H1 (cell line): ENCODE results near the gene NBPF4. TPM values are rescaled to one million over a fixed set of nuclear protein-coding genes. Genes with fewer than 3 reads are reported as not detected.

Experiments used
- CTCF ChIA-PET: fragments of 300-600 bp; sonication (Branson Sonifier 250); formaldehyde crosslinking; loops from one replicate; lab custom pipeline; 2021; ENCODE audit not compliant: partially characterized antibody; lab: Charles Lee
- POLR2A ChIA-PET: fragments of 300-600 bp; sonication (Branson Sonifier 250); formaldehyde crosslinking; loops from one replicate; lab custom pipeline; 2021; ENCODE audit warnings: inconsistent platforms; ENCODE audit not compliant: partially characterized antibody; lab: Charles Lee
- DNase-seq, 2 experiments: peaks; one replicate each; pipeline versions ENCODE4 v3.0.0 to v3.0.0-alpha.2; 2010 to 2022; ENCODE audit warnings: low spot score in 2 of 2, low read depth in 1 of 2, mixed read lengths in 1 of 2
- FAIRE-seq: peaks from 2 replicates; lab custom pipeline; 2011; peaks lifted over from hg19 to GRCh38; lab: Jason Lieb, UNC
- H2AFZ ChIP-seq: 2 replicates; pipeline ENCODE4 v1.8.1; 2012; ENCODE audit warnings: low read length, inconsistent platforms
- H2AK5ac ChIP-seq: 2 replicates; pipeline ENCODE4 v1.6.1; 2013; ENCODE audit warnings: low read depth, low read length
- H2BK120ac ChIP-seq: replicated peaks from 2 replicates; pipeline ENCODE3; 2013; ENCODE audit warnings: low read depth, low read length, inconsistent platforms
- H2BK12ac ChIP-seq: 2 replicates; pipeline ENCODE4 v1.6.1; 2013; ENCODE audit warnings: low read depth, low read length
- H2BK15ac ChIP-seq: 2 replicates; pipeline ENCODE4 v1.6.1; 2013; ENCODE audit warnings: low read length
- H2BK20ac ChIP-seq: 2 replicates; pipeline ENCODE4 v1.6.1; 2013; ENCODE audit warnings: low read length
- H2BK5ac ChIP-seq: 2 replicates; pipeline ENCODE4 v1.6.1; 2013; ENCODE audit warnings: low read depth, low read length
- H3K14ac ChIP-seq: 2 replicates; pipeline ENCODE4 v1.6.1; 2013; ENCODE audit warnings: inconsistent platforms; ENCODE audit not compliant: insufficient read length
- H3K18ac ChIP-seq: 2 replicates; pipeline ENCODE4 v1.6.1; 2013; ENCODE audit warnings: low read length; ENCODE audit errors: extremely low read depth
- H3K23ac ChIP-seq: 2 replicates; pipeline ENCODE4 v1.6.1; 2013; ENCODE audit warnings: inconsistent platforms; ENCODE audit not compliant: insufficient read length
- H3K23me2 ChIP-seq: 2 replicates; pipeline ENCODE4 v1.6.1; 2013; ENCODE audit warnings: low read depth, low read length
- H3K27ac ChIP-seq: 2 replicates; pipeline ENCODE4 v1.6.1; 2011; ENCODE audit warnings: low read depth, low read length, inconsistent platforms
- H3K27me3 ChIP-seq, 4 experiments: replicated peaks in 1 of 4; 1 replicate in 1 of 4; 2 replicates in 3 of 4; pipeline versions ENCODE4 v1.6.1 to v1.8.1; 2011 to 2013; ENCODE audit warnings: low read length in 3 of 4, mild to moderate bottlenecking in 3 of 4, inconsistent platforms in 2 of 4, mixed read lengths in 2 of 4, moderate library complexity in 1 of 4; ENCODE audit not compliant: control insufficient read depth in 3 of 4, insufficient read depth in 3 of 4; ENCODE audit errors: extremely low read depth in 1 of 4
- H3K36me3 ChIP-seq, 4 experiments: 2 replicates each; pipeline versions ENCODE4 v1.6.1 to v1.8.1; 2011 to 2013; ENCODE audit warnings: mild to moderate bottlenecking in 4 of 4, low read length in 3 of 4, moderate library complexity in 2 of 4, control low read depth in 1 of 4, inconsistent platforms in 1 of 4; ENCODE audit not compliant: insufficient read depth in 4 of 4, control insufficient read depth in 2 of 4
- H3K4ac ChIP-seq: replicated peaks from 2 replicates; pipeline ENCODE3; 2013; ENCODE audit warnings: low read length, low read depth, mixed read lengths, inconsistent platforms; ENCODE audit not compliant: insufficient read length
- H3K4me1 ChIP-seq, 4 experiments: replicated peaks in 1 of 4; 1 replicate in 1 of 4; 2 replicates in 3 of 4; pipeline versions ENCODE4 v1.6.1 to v1.8.1; 2011 to 2013; ENCODE audit warnings: low read length in 3 of 4, inconsistent platforms in 2 of 4, mixed read lengths in 1 of 4; ENCODE audit not compliant: insufficient read depth in 4 of 4, control insufficient read depth in 3 of 4
- H3K4me2 ChIP-seq, 2 experiments: 2 replicates each; pipeline versions ENCODE4 v1.6.1 to v1.8.1; 2011 to 2013; ENCODE audit warnings: low read depth in 2 of 2, low read length in 2 of 2, control low read depth in 1 of 2, inconsistent platforms in 1 of 2, mild to moderate bottlenecking in 1 of 2; ENCODE audit not compliant: insufficient read depth in 1 of 2
- H3K4me3 ChIP-seq, 4 experiments: fragments of 200-600, 300-600 bp in 1 of 4; sonication (generic), shearing (Covaris generic), sonication (Bioruptor Twin) in 1 of 4; 2 replicates each; pipeline versions ENCODE4 v1.5.1 to v1.8.1; 2011 to 2016; ENCODE audit warnings: low read length in 4 of 4, low read depth in 3 of 4, control low read depth in 2 of 4, inconsistent platforms in 2 of 4, mild to moderate bottlenecking in 2 of 4, mixed read lengths in 1 of 4, moderate library complexity in 1 of 4; ENCODE audit not compliant: insufficient read depth in 2 of 4; ENCODE audit errors: extremely low read depth in 1 of 4
- H3K56ac ChIP-seq: replicated peaks from 2 replicates; pipeline ENCODE3; 2013; ENCODE audit warnings: low read depth, mild to moderate bottlenecking, mixed read lengths, low read length, inconsistent platforms; ENCODE audit not compliant: insufficient read length
- H3K79me1 ChIP-seq: 2 replicates; pipeline ENCODE4 v1.6.1; 2013; ENCODE audit warnings: low read depth, low read length, control low read depth
- H3K79me2 ChIP-seq, 2 experiments: 2 replicates each; pipeline versions ENCODE4 v1.6.1 to v1.8.1; 2012 to 2013; ENCODE audit warnings: low read length in 2 of 2, mild to moderate bottlenecking in 2 of 2, inconsistent platforms in 1 of 2; ENCODE audit not compliant: insufficient read depth in 2 of 2, control insufficient read depth in 1 of 2
- H3K9ac ChIP-seq, 4 experiments: replicated peaks in 1 of 4; 1 replicate in 1 of 4; 2 replicates in 3 of 4; pipeline versions ENCODE4 v1.6.1 to v1.8.1; 2011 to 2013; ENCODE audit warnings: low read depth in 3 of 4, low read length in 3 of 4, control low read depth in 2 of 4, mild to moderate bottlenecking in 2 of 4, moderate library complexity in 2 of 4, inconsistent platforms in 1 of 4; ENCODE audit errors: extremely low read depth in 1 of 4
- H3K9me3 ChIP-seq, 2 experiments: 2 replicates each; pipeline versions ENCODE4 v1.6.1 to v1.8.1; 2012 to 2013; ENCODE audit warnings: mild to moderate bottlenecking in 2 of 2, moderate library complexity in 2 of 2, control low read depth in 1 of 2, inconsistent platforms in 1 of 2, low read depth in 1 of 2, low read length in 1 of 2, mixed read lengths in 1 of 2; ENCODE audit not compliant: insufficient read depth in 2 of 2
- H4K20me1 ChIP-seq, 2 experiments: replicated peaks in 1 of 2; 2 replicates each; pipeline versions ENCODE3 to v1.8.1; 2011 to 2013; ENCODE audit warnings: inconsistent platforms in 2 of 2, low read length in 2 of 2, mild to moderate bottlenecking in 1 of 2; ENCODE audit not compliant: insufficient read depth in 2 of 2, control insufficient read depth in 1 of 2
- H4K5ac ChIP-seq: 2 replicates; pipeline ENCODE4 v1.6.1; 2013; ENCODE audit warnings: low read length, low read depth, mixed read lengths, inconsistent platforms; ENCODE audit not compliant: insufficient read length
- H4K8ac ChIP-seq: 2 replicates; pipeline ENCODE4 v1.8.0; 2013; ENCODE audit warnings: mild to moderate bottlenecking, moderate library complexity, low read length, inconsistent platforms; ENCODE audit not compliant: insufficient read depth; ENCODE audit errors: extremely low read depth
- H4K91ac ChIP-seq: replicated peaks from 2 replicates; pipeline ENCODE3; 2013; ENCODE audit warnings: low read length, mixed read lengths, inconsistent platforms; ENCODE audit not compliant: insufficient read length
- CBX5 ChIP-seq: fragments of 300-800, 300-1000 bp; sonication (generic); IDR thresholded peaks from 2 replicates; pipeline ENCODE4 v1.7.1; 2016; ENCODE audit warnings: antibody characterized with exemption, low read length, low read depth
- CTCF ChIP-seq, 3 experiments: IDR thresholded peaks; 1 replicate in 2 of 3; 2 replicates in 1 of 3; pipeline versions ENCODE4 v1.5.1 to v1.6.1; 2011; ENCODE audit warnings: low read length in 3 of 3, mild to moderate bottlenecking in 3 of 3, inconsistent platforms in 2 of 3, low read depth in 1 of 3, moderate library complexity in 1 of 3; ENCODE audit not compliant: insufficient read depth in 1 of 3; ENCODE audit errors: control extremely low read depth in 1 of 3
- EP300 ChIP-seq, 2 experiments: IDR thresholded peaks; 1 replicate in 1 of 2; 2 replicates in 1 of 2; pipeline ENCODE4 v1.6.1; 2011 to 2012; ENCODE audit warnings: low read depth in 2 of 2, low read length in 2 of 2, mild to moderate bottlenecking in 2 of 2, borderline replicate concordance in 1 of 2, inconsistent platforms in 1 of 2, moderate library complexity in 1 of 2
- GABPA ChIP-seq: IDR thresholded peaks from 2 replicates; pipeline ENCODE4 v1.6.1; 2011; ENCODE audit warnings: mild to moderate bottlenecking, low read length, moderate library complexity, borderline replicate concordance; ENCODE audit not compliant: insufficient read depth
- HDAC2 ChIP-seq, 2 experiments: fragments of 300-600 bp in 1 of 2; sonication (generic) in 1 of 2; IDR thresholded peaks; 2 replicates each; pipeline ENCODE4 v1.6.1; 2011 to 2012; ENCODE audit warnings: low read depth in 2 of 2, low read length in 2 of 2, mild to moderate bottlenecking in 2 of 2, moderate library complexity in 2 of 2, borderline replicate concordance in 1 of 2, inconsistent platforms in 1 of 2
- KDM5A ChIP-seq: fragments of 200-600 bp; IDR thresholded peaks from 2 replicates; pipeline ENCODE4 v1.7.1; 2012; ENCODE audit warnings: mild to moderate bottlenecking, low read length, inconsistent platforms, mixed read lengths
- POLR2A ChIP-seq, 2 experiments: IDR thresholded peaks; 1 replicate in 1 of 2; 2 replicates in 1 of 2; pipeline ENCODE4 v1.6.1; 2011; ENCODE audit warnings: low read depth in 2 of 2, low read length in 2 of 2, mild to moderate bottlenecking in 2 of 2; ENCODE audit errors: control extremely low read depth in 1 of 2
- SP2 ChIP-seq: IDR thresholded peaks from 2 replicates; pipeline ENCODE4 v1.6.1; 2012; ENCODE audit warnings: mild to moderate bottlenecking, low read length, inconsistent platforms
- SUZ12 ChIP-seq: fragments of 200-600 bp; sonication (generic); IDR thresholded peaks from 2 replicates; pipeline ENCODE4 v1.6.1; 2012; ENCODE audit warnings: mild to moderate bottlenecking, inconsistent platforms, low read length, moderate library complexity, mixed read lengths
- TCF12 ChIP-seq: IDR thresholded peaks from 2 replicates; pipeline ENCODE4 v1.6.1; 2011; ENCODE audit warnings: low read depth, mild to moderate bottlenecking, low read length
- WGBS, 2 experiments: shearing (Covaris generic) in 1 of 2; methylation state at CpG; one replicate each; pipeline versions ENCODE4 v1.1.6 to v1.1.7; 2013 to 2015; ENCODE audit warnings: low lambda C conversion rate in 2 of 2, mixed read lengths in 2 of 2, inconsistent platforms in 1 of 2, low coverage in 1 of 2, missing lambda C conversion rate in 1 of 2; ENCODE audit not compliant: insufficient replicate concordance in 2 of 2, insufficient coverage in 1 of 2, insufficient read length in 1 of 2; ENCODE audit errors: extremely low coverage in 1 of 2, missing lambda C conversion rate in 1 of 2; 5-methylcytosine and 5-hydroxymethylcytosine counted together
- polyA plus RNA-seq, 7 experiments: library from polyadenylated mRNA; depleted of rRNA in 3 of 7; stranded (reverse) in 5 of 7; unstranded in 2 of 7; fragments of >200 nt in 5 of 7; fragments of 200-250 nt in 2 of 7; gene quantifications; 1 replicate in 5 of 7; 2 replicates in 1 of 7; 4 replicates in 1 of 7; pipeline versions ENCODE4 v1.2.1 to v1.2.3, GENCODE V29; 2011 to 2013; ENCODE audit warnings: missing spikeins in 2 of 7, mixed read lengths in 2 of 7
- total RNA-seq: library from RNA; stranded (reverse); fragmentation: NEBNext Ultra II Directional; extraction: Animal tissue kit (Norgen Biotek cat#: 25700); gene quantifications from 2 replicates; pipeline ENCODE4 v1.2.1, GENCODE V29; 2021

The NBPF4 gene
- total and polyA plus RNA-seq, 2 of the 8 experiments (the other 6 are each of a cell fraction or from before 2014, with no cell fraction given) = not detected

- H2BK120ac ChIP-seq = no peak overlapping the region
- no peaks in the 10 kb centered on the region for H3K27me3 ChIP-seq
- H3K9ac ChIP-seq = peak overlapping the region in 2 of 4 experiments; percentile 25 to 79; a peak in 5 of 7 replicates
- H3K23me2 ChIP-seq = peaks cover 6% of the 10 kb centered on the region; the same call in 1 of the 2 replicates
- H4K91ac ChIP-seq = no peak overlapping the region
- H2BK20ac ChIP-seq = no peak overlapping the region
- DNase-seq (no peak), FAIRE-seq (no peak)
- H2BK5ac ChIP-seq = no peak overlapping the region
- H2BK12ac ChIP-seq = no peak overlapping the region
- H2AFZ ChIP-seq = peak overlapping the region; percentile 87
- no peak overlapping the region for H2BK15ac ChIP-seq
- peak overlapping the region; percentile 65; the same call in 1 of the 2 replicates for H4K8ac ChIP-seq
- H3K9me3 ChIP-seq = no peaks in the 10 kb centered on the region
- no peak overlapping the region for H3K18ac ChIP-seq
- peaks cover 0 to 6% (median 2%) of the 10 kb centered on the region in 4 experiments; a peak in 3 of 7 replicates for H3K4me1 ChIP-seq
- peak overlapping the region; percentile 77 to 94 (median 83) for H3K4me3 ChIP-seq
- H4K5ac ChIP-seq = no peak overlapping the region
- WGBS, 2 experiments = 8% methylated on average over 10 of the region's 10 CpGs; no CpG with 5 or more reads in 1 of the 2 experiments
- peaks cover 8% of the 10 kb centered on the region for H3K79me1 ChIP-seq
- no peak overlapping the region for H3K23ac ChIP-seq
- H2AK5ac ChIP-seq = no peak overlapping the region
- CTCF ChIA-PET = interaction anchor here (0.8 to 1.9 kb wide), 6 partner anchors 11 to 443 kb away, joined by 3 to 7 read pairs (median 4); no protein-coding TSS in a partner anchor
- H3K4me2 ChIP-seq = peak overlapping the region; percentile 67 to 78
- POLR2A ChIA-PET = interaction anchor here (0.8 to 2.1 kb wide), 8 partner anchors 9 to 460 kb away, joined by 3 to 14 read pairs (median 4); partner anchors contain the start of gene HENMT1
- H3K14ac ChIP-seq = no peak overlapping the region
- H3K36me3 ChIP-seq = peaks cover 0 to 2% (median 0%) of the 10 kb centered on the region in 4 experiments; a peak in 1 of 8 replicates
- H3K56ac ChIP-seq = no peak overlapping the region
- H4K20me1 ChIP-seq = peaks cover 0 to 1% of the 10 kb centered on the region in 2 experiments
- H3K27ac ChIP-seq = no peak overlapping the region
- no peak overlapping the region for H3K4ac ChIP-seq
- peaks cover 0 to 37% of the 10 kb centered on the region in 2 experiments; a peak in 2 of 4 replicates for H3K79me2 ChIP-seq
- TF ChIP-seq EP300 (IDR thresholded peaks at IDR 0.05; ENCODE audit: borderline replicate concordance in 1 of 2, low read depth in 2 of 2, low read length in 2 of 2) (no peak), CTCF (IDR thresholded peaks at IDR 0.05; ENCODE audit: control extremely low read depth in 1 of 3, insufficient read depth in 1 of 3, low read depth in 1 of 3, low read length in 3 of 3) (peak in 1 of 3 experiments; percentile 23; a peak in 1 of 4 replicates), GABPA (no peak), TCF12 (no peak), SUZ12 (no peak), CBX5 (no peak), HDAC2 (IDR thresholded peaks at IDR 0.05; ENCODE audit: borderline replicate concordance in 1 of 2, low read depth in 2 of 2, low read length in 2 of 2) (no peak), POLR2A (IDR thresholded peaks at IDR 0.05; ENCODE audit: control extremely low read depth in 1 of 2, low read depth in 2 of 2, low read length in 2 of 2) (no peak), KDM5A (no peak), SP2 (peak; percentile 22; the same call in 1 of the 2 replicates)
Observed at GRCh38 chr1:108200687-108201051, 43.2 kb downstream of the NBPF4 start.
